HFFc6 (cell line): ENCODE results near the gene JAG1. TPM values are rescaled to one million over a fixed set of nuclear protein-coding genes. Genes with fewer than 3 reads are reported as not detected.

Experiments used
- DNase-seq: peaks from one replicate; pipeline ENCODE4 v3.0.0-alpha.2; 2018
- H3K27ac Mint-ChIP-seq: 2 replicates; pipeline ENCODE4 v1.8.0; 2020; ENCODE audit warnings: mild to moderate bottlenecking, mixed read lengths
- H3K27me3 Mint-ChIP-seq: 2 replicates; pipeline ENCODE4 v1.8.0; 2021; ENCODE audit warnings: mild to moderate bottlenecking, moderate library complexity, mixed read lengths; ENCODE audit not compliant: insufficient read depth
- H3K36me3 Mint-ChIP-seq: 2 replicates; pipeline ENCODE4 v1.8.0; 2021; ENCODE audit warnings: low read depth, mixed read lengths
- H3K4me1 Mint-ChIP-seq: 2 replicates; pipeline ENCODE4 v1.8.0; 2020; ENCODE audit warnings: low read depth, mixed read lengths
- H3K4me3 Mint-ChIP-seq: 2 replicates; pipeline ENCODE4 v1.8.0; 2020; ENCODE audit warnings: mild to moderate bottlenecking, moderate library complexity, mixed read lengths
- H3K9me3 Mint-ChIP-seq: 2 replicates; pipeline ENCODE4 v1.8.0; 2020; ENCODE audit warnings: mild to moderate bottlenecking, mixed read lengths
- CTCF ChIP-seq: fragments of 200-600 bp; sonication (generic); IDR thresholded peaks from 2 replicates; pipeline ENCODE4 v1.5.0; 2021; ENCODE audit warnings: antibody characterized with exemption, mild to moderate bottlenecking
- long read RNA-seq: library from polyadenylated mRNA; unstranded; transcript quantifications from one replicate; pipeline ENCODE4 v2.0.0, GENCODE V29; 2019
- total RNA-seq, 6 experiments: library from RNA; stranded (reverse); fragmentation: NEBNext Ultra II Directional; extraction: Animal tissue kit (Norgen Biotek cat#: 25700); gene quantifications; 2 replicates in 1 of 6; 3 replicates in 5 of 6; pipeline ENCODE4 v1.2.3, GENCODE V29; 2021

JAG1 gene
- 1 to 10 TPM; 3.0 to 9.3 (median 8.2) TPM for total RNA-seq
- long read RNA-seq, full-length matches to known transcripts: 2 of 4 reads
- long read RNA-seq, partial matches to known transcripts: 1 of 4 reads
- long read RNA-seq, other reads (novel, unspliced or antisense): 1 of 4 reads

- H3K27me3 Mint-ChIP-seq: peaks cover 13% of the 10 kb centered on the region
- TF ChIP-seq CTCF: no peak
- H3K4me1 Mint-ChIP-seq: peaks cover 14% of the 10 kb centered on the region
- peak within 1 kb of the TSS; percentile 94 for H3K27ac Mint-ChIP-seq
- H3K9me3 Mint-ChIP-seq: no peaks in the 10 kb centered on the region
- peak within 1 kb of the TSS; percentile 98 for H3K4me3 Mint-ChIP-seq
- DNase-seq: peak; percentile 82
- no peaks in the 10 kb centered on the region for H3K36me3 Mint-ChIP-seq
These were observed at the start of gene JAG1 for GRCh38 chr20:10673842-10674683. JAG1 (minus strand) TSS chr20:10673999; CDS start chr20:10673530, 469 bp downstream.

- Mint-ChIP-seq H3K4me3 (no peak overlapping the region), H3K9me3 (no peaks in the 10 kb centered on the region), H3K36me3 (no peaks in the 10 kb centered on the region), H3K27me3 (peaks cover 20% of the 10 kb centered on the region), H3K27ac (no peak overlapping the region), H3K4me1 (peaks cover 3% of the 10 kb centered on the region)
- TF ChIP-seq CTCF: no peak
- no peak for DNase-seq
These were observed 48.2 kb upstream of the JAG1 start for GRCh38 chr20:10721976-10722375.

GRCh38 chr20:10721137-10721896, 47.5 kb upstream of the JAG1 start:
- no peaks in the 10 kb centered on the region for H3K9me3 Mint-ChIP-seq
- peaks cover 9% of the 10 kb centered on the region for H3K4me1 Mint-ChIP-seq
- H3K4me3 Mint-ChIP-seq: no peak overlapping the region
- TF ChIP-seq CTCF: no peak
- H3K27me3 Mint-ChIP-seq: peaks cover 15% of the 10 kb centered on the region
- no peak for DNase-seq
- H3K36me3 Mint-ChIP-seq: no peaks in the 10 kb centered on the region
- H3K27ac Mint-ChIP-seq: no peak overlapping the region

- Mint-ChIP-seq H3K4me3 (no peak overlapping the region), H3K36me3 (no peaks in the 10 kb centered on the region), H3K4me1 (peaks cover 9% of the 10 kb centered on the region), H3K27me3 (peaks cover 15% of the 10 kb centered on the region; the same call in 1 of the 2 replicates), H3K9me3 (no peaks in the 10 kb centered on the region), H3K27ac (no peak overlapping the region)
- TF ChIP-seq CTCF: no peak
- no peak for DNase-seq
These were observed 46.8 kb upstream of the JAG1 start for GRCh38 chr20:10720565-10720964.

DNA sequence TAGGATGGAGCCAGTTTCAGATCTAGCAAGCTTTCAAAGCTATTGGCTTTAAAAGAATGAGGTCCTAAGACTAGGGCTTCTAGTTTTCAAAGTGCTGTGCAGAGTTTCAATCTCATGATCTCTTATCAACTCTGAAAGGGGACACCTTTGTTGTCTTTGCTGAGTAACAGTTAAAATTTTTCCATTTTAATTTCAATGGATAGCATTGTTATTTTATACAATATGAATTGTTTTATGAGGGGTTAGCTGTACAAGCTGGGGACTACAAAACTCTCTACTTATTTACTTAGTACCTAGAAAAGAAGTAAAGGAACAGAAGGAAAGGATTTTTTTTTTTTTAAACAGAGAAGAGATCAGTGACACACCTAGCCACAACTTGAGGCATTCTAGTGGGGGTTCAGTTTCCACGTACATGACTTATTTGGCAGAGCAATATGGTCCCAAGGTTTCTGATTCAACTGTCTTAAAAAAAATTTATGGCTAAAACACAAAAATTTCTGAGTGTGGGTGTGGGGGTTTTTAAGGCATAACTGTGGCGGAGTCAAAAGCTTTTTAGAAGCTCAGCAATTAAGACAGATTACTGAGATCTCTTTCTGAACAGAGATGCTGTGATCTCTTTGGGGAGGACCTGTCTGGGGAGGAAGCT, 46.1 kb upstream of the JAG1 start:
- no peak overlapping the region for H3K4me3 Mint-ChIP-seq
- DNase-seq: no peak
- peaks cover 15% of the 10 kb centered on the region; the same call in 1 of the 2 replicates for H3K27me3 Mint-ChIP-seq
- no peak overlapping the region for H3K27ac Mint-ChIP-seq
- no peaks in the 10 kb centered on the region for H3K36me3 Mint-ChIP-seq
- peaks cover 11% of the 10 kb centered on the region for H3K4me1 Mint-ChIP-seq
- H3K9me3 Mint-ChIP-seq: no peaks in the 10 kb centered on the region
- no peak for TF ChIP-seq CTCF
